Stimulated activated CD4-positive, alpha-beta T cell treated with anti-CD3 and anti-CD28 coated beads, Interleukin-2, amount 100 ng/mL, for 4 hours (primary cell): ENCODE data around the gene SLC9A1.
"Not testable (repeated sequence)": the region's sequence is repeated elsewhere in the genome, so short reads cannot be mapped to it uniquely, and the experiment has no call there.

ENCODE experiments used
- DNase-seq: peaks from one replicate; pipeline ENCODE4 v3.0.0-alpha.2; 2020; ENCODE audit warnings: low read depth

SLC9A1 gene

GRCh38 chr1:27154991-27155781 lies at the start of gene SLC9A1:
Gene SLC9A1, minus strand, starts transcription at chr1:27155125. Its CDS starts 791 bp downstream, at chr1:27154334.
- DNase-seq: peak; percentile 87

DNA sequence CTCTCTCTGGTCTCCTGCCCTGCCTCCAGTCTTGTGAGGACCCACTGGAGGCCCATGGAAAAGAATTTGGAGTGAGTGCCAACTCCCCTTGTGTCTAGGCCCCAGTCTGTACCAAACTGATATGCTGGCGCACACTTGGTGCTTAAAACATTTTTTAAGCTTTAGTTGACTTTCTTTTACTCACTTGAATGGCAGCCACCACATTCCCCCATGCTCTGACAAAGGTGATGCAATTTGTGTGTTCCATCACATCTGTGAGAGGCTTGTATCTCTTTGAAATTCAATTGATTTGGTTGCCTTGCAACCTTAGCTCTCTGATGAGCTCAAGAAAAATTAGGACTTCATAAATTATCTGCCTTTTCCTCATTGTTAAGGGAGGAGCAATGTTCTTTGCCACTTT lies 49.0 kb upstream of the SLC9A1 start:
- DNase-seq: no peak

GRCh38 chr1:27201295-27201694 lies 46.4 kb upstream of the SLC9A1 start:
- no peak for DNase-seq

DNA sequence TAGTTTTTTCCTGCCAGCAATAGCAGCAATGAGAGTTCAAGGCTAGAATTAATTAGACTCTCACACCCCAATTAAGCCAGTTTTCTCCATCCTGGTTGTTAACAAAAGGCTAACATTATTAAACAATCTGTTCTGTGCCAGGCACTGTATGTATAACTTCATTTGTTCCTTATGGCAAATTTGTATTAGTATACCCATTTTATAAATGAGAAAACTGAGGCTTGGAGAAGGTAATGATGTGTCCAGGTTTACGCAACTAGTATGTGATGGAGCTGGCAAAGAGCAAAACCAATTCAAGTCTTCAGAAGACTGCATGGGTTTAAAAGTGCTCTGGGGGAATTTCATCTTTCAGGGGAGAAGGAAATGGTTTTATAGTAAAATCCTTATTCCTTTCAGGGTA lies 38.3 kb upstream of the SLC9A1 start:
- no peak for DNase-seq

DNA sequence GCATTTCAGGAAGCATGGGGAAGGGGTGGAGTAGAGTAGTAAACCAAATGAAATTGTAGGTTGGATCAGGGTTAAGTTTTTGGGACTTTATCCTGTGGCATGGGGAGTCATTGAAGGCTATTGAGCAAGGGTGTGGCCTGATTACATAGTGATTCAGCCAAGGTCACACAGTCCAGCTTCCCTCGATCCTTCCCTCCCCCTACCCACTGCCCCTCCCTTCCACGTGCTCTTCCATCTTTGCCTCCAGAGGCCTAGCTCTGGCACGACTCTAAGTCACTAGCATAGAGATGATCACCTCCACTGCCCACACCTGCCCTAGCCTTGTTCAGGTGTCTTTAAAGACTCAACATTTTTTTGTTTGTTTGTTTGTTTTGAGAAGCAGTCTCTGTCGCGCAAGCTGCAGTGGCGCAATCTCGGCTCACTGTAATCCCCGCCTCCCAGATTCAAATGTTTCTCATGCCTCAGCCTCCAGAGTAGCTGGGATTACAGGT lies 37.2 kb upstream of the SLC9A1 start:
- DNase-seq: no peak

DNA sequence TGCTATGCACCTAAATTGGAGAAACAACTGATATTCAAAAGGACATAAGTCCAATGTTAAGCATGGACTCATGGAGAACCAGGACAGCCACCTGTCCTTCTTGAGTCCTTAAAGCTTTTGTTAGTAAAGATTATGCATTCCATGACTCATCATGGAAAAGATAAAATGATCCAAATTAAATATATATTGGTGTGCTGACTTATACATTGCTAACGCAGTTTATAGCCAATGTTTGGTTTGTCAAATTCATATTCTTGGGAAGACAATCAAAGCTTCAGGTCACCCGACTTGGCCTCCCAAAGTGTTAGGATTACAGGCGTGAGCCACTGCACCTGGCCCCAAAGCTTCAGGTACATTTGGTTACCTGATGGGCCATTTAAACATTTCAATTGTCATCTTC lies 29.7 kb upstream of the SLC9A1 start:
- DNase-seq: not testable (repeated sequence)

GRCh38 chr1:27179979-27180378 lies 25.1 kb upstream of the SLC9A1 start:
- DNase-seq: no peak

- no peak for DNase-seq
Observed at GRCh38 chr1:27179379-27179778, 24.5 kb upstream of the SLC9A1 start.

DNA sequence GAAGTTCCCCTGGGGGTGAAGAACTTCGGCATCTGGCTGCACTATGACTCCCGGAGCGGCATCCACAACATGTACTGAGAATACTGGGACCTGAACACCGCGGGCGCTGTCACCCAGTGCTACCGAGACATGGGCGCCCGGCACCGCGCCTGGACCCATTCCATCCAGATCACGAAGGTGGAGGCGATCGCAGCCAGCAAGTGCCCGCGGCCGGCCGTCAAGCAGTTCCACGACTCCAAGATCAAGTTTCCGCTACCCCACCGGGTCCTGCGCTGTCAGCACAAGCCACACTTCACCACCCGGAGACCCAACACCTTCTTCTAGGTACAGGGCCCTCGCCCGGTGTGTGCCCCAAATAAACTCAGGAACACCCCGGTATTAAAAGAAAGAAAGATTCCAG lies 22.0 kb upstream of the SLC9A1 start:
- no peak for DNase-seq

GRCh38 chr1:27176323-27176722 lies 21.4 kb upstream of the SLC9A1 start:
- no peak for DNase-seq

GRCh38 chr1:27172992-27173391 lies 18.1 kb upstream of the SLC9A1 start:
- DNase-seq: not testable (repeated sequence)

GRCh38 chr1:27166929-27167328 lies 12.0 kb upstream of the SLC9A1 start:
- DNase-seq: no peak

DNA sequence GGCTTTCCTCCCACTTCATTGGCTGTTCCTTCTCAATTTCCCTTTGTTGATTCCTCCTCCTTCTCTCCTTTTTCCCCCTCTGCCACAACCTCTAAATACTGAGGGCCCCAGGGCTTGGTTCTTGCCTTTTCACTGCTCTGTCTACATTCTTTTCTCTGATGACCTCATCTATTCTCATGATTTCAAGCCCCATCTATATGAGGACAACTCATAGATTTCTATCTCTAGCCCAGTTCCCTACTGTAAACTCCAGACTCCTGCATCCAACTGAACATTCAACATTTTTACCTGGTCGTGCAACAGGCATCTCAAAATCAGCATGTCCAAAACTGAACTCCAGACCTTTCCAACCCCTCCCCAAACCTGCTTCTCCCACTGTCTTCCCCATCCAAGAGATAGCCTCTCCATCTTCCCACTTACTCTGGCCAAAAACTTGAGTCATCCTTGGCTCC lies 11.5 kb upstream of the SLC9A1 start:
- no peak for DNase-seq

- DNase-seq: no peak
Observed at GRCh38 chr1:27163093-27163492, 8.2 kb upstream of the SLC9A1 start.

DNA sequence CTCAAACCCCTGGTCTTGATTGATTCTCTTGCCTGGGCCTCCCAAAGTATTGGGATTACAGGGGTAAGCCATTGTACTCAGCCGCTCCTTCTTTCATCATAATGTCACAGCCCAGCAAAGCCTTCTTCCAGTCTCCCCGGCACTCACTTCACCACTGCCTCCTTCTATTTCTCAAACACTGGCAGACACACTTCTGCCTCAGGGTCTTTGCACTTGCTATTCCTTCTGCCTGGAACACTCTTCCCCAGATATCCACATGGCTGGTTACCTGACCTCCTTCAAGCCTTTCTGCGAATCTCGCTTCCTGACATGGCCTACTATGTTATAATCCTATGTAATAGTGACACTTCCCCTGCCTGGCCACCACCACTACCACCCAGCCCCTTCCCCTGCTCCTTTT lies 7.2 kb upstream of the SLC9A1 start:
- DNase-seq: no peak

DNA sequence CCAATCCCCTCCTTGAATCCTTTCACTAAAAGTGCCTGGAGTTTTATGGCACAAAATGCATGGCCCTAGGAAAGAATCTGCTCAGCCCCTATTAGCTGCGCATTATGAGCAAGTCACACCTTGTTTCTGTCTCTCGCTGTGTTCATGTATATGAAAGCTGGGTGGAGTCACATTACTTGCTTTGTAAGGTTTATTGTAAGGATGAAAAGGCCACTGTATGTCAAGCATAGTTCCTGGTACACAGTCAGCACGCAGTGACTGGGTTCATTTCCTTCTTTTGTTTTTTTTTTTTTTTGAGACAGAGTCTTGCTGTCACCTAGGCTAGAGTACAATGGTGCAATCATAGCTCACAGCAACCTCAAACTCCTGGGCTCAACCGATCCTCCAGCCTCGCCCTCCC lies 6.7 kb upstream of the SLC9A1 start:
- no peak for DNase-seq

DNA sequence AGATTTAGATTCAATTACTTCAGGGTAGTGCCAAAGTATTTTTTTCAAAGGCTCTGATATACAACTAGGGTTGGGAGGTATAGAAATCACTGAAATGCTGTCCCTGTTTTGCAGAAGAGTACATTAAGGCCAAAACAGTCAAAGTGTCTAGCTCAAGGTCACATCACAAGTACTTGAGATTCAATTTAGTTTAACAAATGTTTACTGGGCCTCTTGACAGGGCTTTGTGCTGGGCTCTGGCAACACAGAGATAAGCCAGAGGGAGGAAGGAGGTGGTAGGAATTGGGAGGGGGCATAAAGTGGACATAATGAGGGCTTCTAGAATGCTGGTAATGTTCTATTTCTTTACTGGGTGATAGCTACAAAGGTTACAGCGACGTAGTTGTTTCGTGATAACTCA lies 2.3 kb upstream of the SLC9A1 start:
- no peak for DNase-seq

- no peak for DNase-seq
Observed at GRCh38 chr1:27154469-27154990, 395 bp downstream of the SLC9A1 start.

- DNase-seq: no peak
Observed at GRCh38 chr1:27153927-27154358, 982 bp downstream of the SLC9A1 start.

GRCh38 chr1:27153549-27153886 lies 1.4 kb downstream of the SLC9A1 start:
- DNase-seq: no peak

DNA sequence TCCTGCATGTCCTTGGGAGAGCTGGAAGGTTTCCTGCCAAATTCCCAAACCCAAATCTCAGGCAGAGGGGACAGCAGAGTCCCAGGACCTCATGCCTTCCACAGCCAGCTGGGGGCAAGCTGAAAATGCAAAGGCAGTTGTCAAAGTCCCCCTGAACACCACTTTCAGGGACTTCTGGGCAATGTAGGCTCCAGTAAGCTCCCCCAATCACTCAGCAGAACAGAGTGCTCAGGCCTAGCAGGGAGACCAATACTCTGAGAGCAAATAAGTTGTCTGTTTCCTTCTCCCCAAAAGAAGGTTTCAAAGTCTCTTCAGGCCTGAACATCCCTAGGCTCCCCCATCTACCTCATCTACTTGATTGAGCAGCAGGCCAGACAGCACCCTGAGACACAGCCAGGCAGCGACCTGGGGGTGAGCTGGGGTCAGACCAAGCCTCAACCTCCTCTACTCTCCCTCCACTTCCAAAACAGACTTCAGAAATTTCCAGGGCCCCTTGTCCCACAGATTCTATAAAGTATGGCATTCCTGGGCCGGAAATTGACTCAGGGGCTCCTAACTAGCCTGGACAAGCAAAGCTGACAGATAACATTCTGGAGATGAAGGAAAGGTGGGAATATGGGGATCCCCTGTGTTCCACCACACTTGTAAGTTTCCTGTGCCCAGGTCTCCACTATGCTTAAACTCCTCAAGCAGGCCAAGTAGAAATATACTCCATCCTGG lies 1.9 kb downstream of the SLC9A1 start:
- DNase-seq: no peak

DNA sequence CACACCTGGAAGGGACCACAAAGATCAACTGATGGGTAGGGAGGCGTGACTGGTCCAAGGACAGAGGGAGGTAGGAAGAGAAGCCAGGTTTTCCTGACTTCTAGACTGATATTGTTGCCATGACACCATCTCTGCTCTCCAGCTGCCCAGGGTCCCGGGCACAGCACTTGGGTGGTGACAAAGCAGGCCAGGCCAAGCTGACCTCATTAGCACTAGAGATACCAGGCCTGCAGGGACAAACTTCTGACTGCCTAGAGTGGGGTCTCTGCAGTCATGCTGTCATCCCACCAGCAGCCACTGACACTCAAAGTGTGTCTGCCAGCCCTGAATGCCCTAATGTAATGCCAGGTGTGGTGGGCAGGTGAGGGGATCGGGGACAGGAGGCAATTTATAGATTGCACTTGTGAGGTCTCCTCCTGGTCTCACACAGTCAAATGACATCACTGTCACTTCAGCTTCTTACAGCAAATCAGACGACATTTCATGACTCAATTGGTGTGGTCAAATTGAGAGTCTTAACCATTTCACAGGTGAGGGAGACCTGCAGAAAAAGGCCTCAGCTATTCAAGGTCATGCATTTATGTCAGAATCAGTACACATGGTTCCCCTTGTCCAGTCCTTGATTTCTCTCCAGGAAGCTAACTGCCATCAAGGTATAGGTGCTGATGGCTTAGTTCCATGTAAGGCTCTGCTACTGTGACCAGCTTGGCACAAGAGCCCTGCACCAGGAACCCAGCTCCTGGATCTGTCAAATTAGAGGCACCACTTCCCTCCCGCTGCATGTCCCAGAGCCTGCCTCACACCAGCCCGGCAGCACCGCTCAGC lies 2.7 kb downstream of the SLC9A1 start:
- no peak for DNase-seq
